BLaER1 treated with 17β-estradiol and CSF1 and Interleukin-3, amounts not matched to agents 10 nM and 100 nM (cell line): Measurements from ENCODE around the gene C1orf159.

ENCODE experiments used
- H3K27ac ChIP-seq, 11 experiments: shearing (Covaris generic); formaldehyde crosslinking; 2 replicates each; pipeline ENCODE4 v1.8.1; 2022
- H3K27me3 ChIP-seq, 11 experiments: shearing (Covaris generic); formaldehyde crosslinking; 2 replicates each; pipeline ENCODE4 v1.8.1; 2022
- H3K36me3 ChIP-seq, 11 experiments: shearing (Covaris generic); formaldehyde crosslinking; 2 replicates each; pipeline ENCODE4 v1.8.1; 2022
- H3K4me1 ChIP-seq, 10 experiments: shearing (Covaris generic); formaldehyde crosslinking; 2 replicates each; pipeline ENCODE4 v1.8.1; 2022
- H3K4me2 ChIP-seq, 11 experiments: shearing (Covaris generic); formaldehyde crosslinking; 2 replicates each; pipeline ENCODE4 v1.8.1; 2022
- H3K4me3 ChIP-seq, 10 experiments: shearing (Covaris generic); formaldehyde crosslinking; 2 replicates each; pipeline ENCODE4 v1.8.1; 2022
- H3K9ac ChIP-seq, 11 experiments: shearing (Covaris generic); formaldehyde crosslinking; 2 replicates each; pipeline ENCODE4 v1.8.1; 2022
- H3K9me3 ChIP-seq, 11 experiments: shearing (Covaris generic); formaldehyde crosslinking; replicated peaks in 1 of 11; 2 replicates each; pipeline ENCODE4 v1.8.1; 2022
- H4K20me1 ChIP-seq, 11 experiments: shearing (Covaris generic); formaldehyde crosslinking; 2 replicates each; pipeline ENCODE4 v1.8.1; 2022
- Cebpa-rat ChIP-seq, 11 experiments: shearing (Covaris generic); IDR thresholded peaks; 2 replicates each; pipeline ENCODE4 v1.8.1; 2022

The C1orf159 gene

DNA sequence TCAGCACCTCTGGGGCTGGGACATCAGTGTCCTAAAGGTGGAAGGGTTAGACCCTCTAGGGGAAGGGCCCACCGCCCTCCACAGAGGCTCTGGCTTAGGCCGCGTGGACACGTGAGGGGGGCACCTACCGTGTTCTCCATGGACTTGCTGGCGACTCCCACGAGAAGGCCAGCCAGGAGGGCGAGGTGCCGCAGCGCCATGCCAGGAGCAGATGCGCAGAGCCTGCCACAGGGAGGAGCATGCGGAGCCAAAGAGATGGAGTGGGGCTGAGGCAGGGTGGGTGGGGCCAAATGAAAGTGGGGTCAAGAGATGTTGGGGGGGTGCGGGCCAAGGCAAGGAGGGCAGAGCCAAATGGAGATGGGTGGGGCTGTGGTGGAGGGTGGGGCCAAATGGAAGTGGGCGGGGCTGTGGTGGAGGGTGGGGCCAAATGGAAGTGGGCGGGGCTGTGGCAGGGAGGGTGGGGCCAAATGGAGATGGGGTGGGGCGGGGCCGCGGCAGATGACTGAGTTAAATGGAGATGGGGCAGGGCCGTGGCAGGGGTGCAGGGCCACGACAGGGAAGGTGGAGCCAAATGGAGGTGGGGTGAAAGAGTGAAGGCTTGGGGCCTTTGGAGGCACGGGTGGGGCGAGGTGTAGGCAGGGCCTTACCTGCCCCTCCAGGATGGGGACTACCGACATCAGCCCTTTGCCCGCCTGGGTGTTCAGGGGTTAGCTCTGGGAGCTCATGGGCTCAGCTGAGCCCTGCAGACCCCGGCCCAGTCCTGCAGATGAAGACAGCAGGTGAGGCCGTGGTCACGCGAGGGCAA, 24.3 kb downstream of the C1orf159 start:
- Histone ChIP-seq H3K4me2 (peak overlapping the region; percentile 59 to 96 (median 88); a peak in 20 of 22 replicates), H3K9me3 (no peaks in the 10 kb centered on the region), H4K20me1 (peaks cover 0 to 68% (median 46%) of the 10 kb centered on the region in 11 experiments; a peak in 18 of 22 replicates), H3K36me3 (no peaks in the 10 kb centered on the region), H3K4me1 (peaks cover 39 to 75% (median 71%) of the 10 kb centered on the region in 10 experiments), H3K27me3 (peaks cover 0 to 15% (median 0%) of the 10 kb centered on the region in 11 experiments; a peak in 2 of 22 replicates), H3K9ac (peak overlapping the region in 3 of 11 experiments; percentile 46 to 65 (median 54); a peak in 4 of 22 replicates), H3K27ac (peak overlapping the region in 4 of 11 experiments; percentile 34 to 60 (median 44); a peak in 4 of 22 replicates), H3K4me3 (no peak overlapping the region)
- no peak for TF ChIP-seq Cebpa-rat (IDR thresholded peaks at IDR 0.05)

DNA sequence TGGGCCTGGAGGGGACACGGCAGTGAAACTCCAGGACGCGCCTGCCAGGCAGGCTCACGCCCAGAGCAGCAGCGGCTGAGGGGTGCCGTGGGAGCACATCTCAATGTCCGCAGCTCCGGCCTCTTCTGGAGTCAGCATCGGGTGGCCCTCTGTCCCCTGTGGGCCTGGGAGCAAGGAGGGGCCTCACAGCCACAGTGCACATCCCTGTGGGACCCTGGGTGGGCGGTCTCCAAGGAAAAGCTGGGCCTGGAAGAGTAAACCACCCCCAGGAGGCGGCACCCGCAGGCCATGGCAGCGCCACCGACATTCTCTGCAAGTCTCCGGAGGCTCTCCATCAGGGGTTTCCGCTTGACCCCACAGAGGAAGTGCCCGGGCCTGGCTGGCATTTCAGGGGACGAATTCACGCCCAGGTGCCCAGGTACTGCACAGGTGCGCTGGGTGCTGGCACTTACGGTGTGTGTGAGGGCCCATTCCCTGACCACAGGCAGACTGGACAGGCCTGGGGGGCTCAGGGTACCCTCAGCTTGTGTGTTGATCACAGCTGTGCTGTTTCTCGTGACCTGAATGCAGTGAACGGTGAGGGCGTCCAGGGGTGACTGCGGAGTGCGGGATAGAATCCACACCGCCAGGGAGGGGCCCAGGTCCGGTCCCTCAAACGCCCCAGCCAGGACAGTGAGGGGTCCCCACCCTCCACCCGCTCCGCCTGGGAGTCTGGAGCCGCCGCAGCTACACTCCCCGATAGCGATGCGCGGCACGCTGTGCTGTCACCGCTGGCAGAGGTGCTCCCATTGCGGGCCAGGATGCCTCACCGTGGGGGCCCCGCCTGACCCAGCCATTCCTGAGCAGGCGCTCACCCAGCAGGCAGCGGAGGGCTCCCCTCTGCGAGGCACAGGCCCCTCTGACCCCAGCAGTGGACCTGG, 25.2 kb downstream of the C1orf159 start:
- peaks cover 0 to 77% (median 49%) of the 10 kb centered on the region in 11 experiments; a peak in 18 of 22 replicates for H4K20me1 ChIP-seq
- peaks cover 47 to 83% (median 79%) of the 10 kb centered on the region in 10 experiments for H3K4me1 ChIP-seq
- TF ChIP-seq Cebpa-rat (IDR thresholded peaks at IDR 0.05): no peak
- peak overlapping the region; percentile 59 to 96 (median 86) for H3K4me2 ChIP-seq
- H3K36me3 ChIP-seq: no peaks in the 10 kb centered on the region
- peak overlapping the region in 5 of 11 experiments; percentile 5 to 60 (median 40); a peak in 8 of 22 replicates for H3K27ac ChIP-seq
- H3K4me3 ChIP-seq: peak overlapping the region in 3 of 10 experiments; percentile 22 to 47 (median 26); a peak in 4 of 20 replicates
- no peaks in the 10 kb centered on the region for H3K9me3 ChIP-seq
- peaks cover 0 to 21% (median 0%) of the 10 kb centered on the region in 11 experiments; a peak in 5 of 22 replicates for H3K27me3 ChIP-seq
- H3K9ac ChIP-seq: peak overlapping the region in 9 of 11 experiments; percentile 18 to 65 (median 36); a peak in 14 of 22 replicates

DNA sequence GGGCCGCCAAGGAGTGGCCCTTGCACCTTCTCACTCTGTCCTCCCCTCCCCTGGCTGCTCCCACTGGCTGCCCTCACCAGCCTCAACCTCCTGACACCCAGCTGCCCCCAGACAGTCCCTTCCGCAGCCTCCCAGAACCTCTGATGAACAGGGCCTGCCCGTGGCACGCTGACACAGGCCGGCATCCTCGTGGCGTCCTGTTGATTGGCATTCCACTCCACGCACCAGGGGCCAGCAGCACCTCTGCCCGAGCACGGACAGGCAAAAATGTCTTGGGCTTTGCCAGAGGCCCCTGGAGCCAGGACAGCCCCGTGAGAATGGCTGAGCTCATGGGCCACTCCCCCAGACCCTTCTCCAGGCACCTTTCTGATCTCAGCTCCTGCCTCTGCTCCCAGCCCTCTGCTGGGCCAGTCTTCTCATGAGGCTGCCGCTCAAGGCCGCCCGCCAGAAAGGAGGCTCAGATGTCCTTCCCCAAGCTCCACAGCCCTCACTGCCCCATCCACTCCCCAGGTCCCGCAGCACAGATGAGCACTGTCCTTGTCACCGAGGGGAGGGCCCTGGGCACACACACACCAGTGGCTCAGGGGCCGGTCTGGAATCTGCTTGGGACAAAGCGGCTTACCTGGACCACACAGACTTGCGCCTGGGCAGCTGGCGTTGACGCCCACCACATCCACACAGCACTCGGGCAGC, 26.0 kb downstream of the C1orf159 start:
- Histone ChIP-seq H3K27me3 (peaks cover 0 to 23% (median 0%) of the 10 kb centered on the region in 11 experiments; a peak in 5 of 22 replicates), H3K27ac (peak overlapping the region in 4 of 11 experiments; percentile 34 to 60 (median 47); a peak in 8 of 22 replicates), H3K4me1 (peaks cover 50 to 91% (median 88%) of the 10 kb centered on the region in 10 experiments), H3K4me2 (peak overlapping the region; percentile 59 to 96 (median 86)), H3K4me3 (peak overlapping the region in 3 of 10 experiments; percentile 22 to 47 (median 26); a peak in 3 of 20 replicates), H3K9me3 (no peaks in the 10 kb centered on the region), H3K36me3 (no peaks in the 10 kb centered on the region), H3K9ac (peak overlapping the region in 9 of 11 experiments; percentile 18 to 65 (median 36); a peak in 13 of 22 replicates), H4K20me1 (peaks cover 0 to 85% (median 49%) of the 10 kb centered on the region in 11 experiments; a peak in 18 of 22 replicates)
- no peak for TF ChIP-seq Cebpa-rat (IDR thresholded peaks at IDR 0.05)

GRCh38 chr1:1088801-1089680, 26.8 kb downstream of the C1orf159 start:
- Histone ChIP-seq H3K4me3 (peak overlapping the region in 2 of 10 experiments; percentile 22 to 47; a peak in 3 of 20 replicates), H3K27ac (peak overlapping the region in 3 of 11 experiments; percentile 17 to 60 (median 54); a peak in 3 of 22 replicates), H4K20me1 (peaks cover 0 to 87% (median 46%) of the 10 kb centered on the region in 11 experiments; a peak in 18 of 22 replicates), H3K4me2 (peak overlapping the region in 10 of 11 experiments; percentile 59 to 96 (median 87); a peak in 19 of 22 replicates), H3K27me3 (peaks cover 0 to 23% (median 0%) of the 10 kb centered on the region in 11 experiments; a peak in 5 of 22 replicates), H3K4me1 (peaks cover 50 to 95% (median 88%) of the 10 kb centered on the region in 10 experiments), H3K9me3 (no peaks in the 10 kb centered on the region), H3K36me3 (peaks cover 0 to under 1% (median 0%) of the 10 kb centered on the region in 11 experiments; a peak in 1 of 22 replicates), H3K9ac (peak overlapping the region in 5 of 11 experiments; percentile 30 to 65 (median 54); a peak in 8 of 22 replicates)
- TF ChIP-seq Cebpa-rat (IDR thresholded peaks at IDR 0.05): no peak

- H4K20me1 ChIP-seq: peaks cover 0 to 86% (median 39%) of the 10 kb centered on the region in 11 experiments; a peak in 18 of 22 replicates
Observed at GRCh38 chr1:1088029-1088800, 27.7 kb downstream of the C1orf159 start.

GRCh38 chr1:1087351-1088028, 28.4 kb downstream of the C1orf159 start:
- peak overlapping the region in 2 of 10 experiments; percentile 0 to 42; a peak in 3 of 20 replicates for H3K4me3 ChIP-seq
- peaks cover 0 to 12% (median 0%) of the 10 kb centered on the region in 11 experiments; a peak in 4 of 22 replicates for H3K36me3 ChIP-seq
- H3K27me3 ChIP-seq: peaks cover 0 to 23% (median 0%) of the 10 kb centered on the region in 11 experiments; a peak in 5 of 22 replicates
- peak overlapping the region in 5 of 11 experiments; percentile 9 to 67 (median 62); a peak in 8 of 22 replicates for H3K9ac ChIP-seq
- TF ChIP-seq Cebpa-rat (IDR thresholded peaks at IDR 0.05): no peak
- H4K20me1 ChIP-seq: peaks cover 0 to 86% (median 34%) of the 10 kb centered on the region in 11 experiments; a peak in 18 of 22 replicates
- no peaks in the 10 kb centered on the region for H3K9me3 ChIP-seq
- peak overlapping the region; percentile 31 to 95 (median 79) for H3K4me2 ChIP-seq
- H3K4me1 ChIP-seq: peaks cover 41 to 95% (median 81%) of the 10 kb centered on the region in 10 experiments
- H3K27ac ChIP-seq: peak overlapping the region in 4 of 11 experiments; percentile 56 to 68 (median 61); a peak in 8 of 22 replicates

More at GRCh38 chr1:1088029-1088800, 27.7 kb downstream of the C1orf159 start:
- Histone ChIP-seq H3K27me3 (peaks cover 0 to 23% (median 0%) of the 10 kb centered on the region in 11 experiments; a peak in 5 of 22 replicates), H3K36me3 (peaks cover 0 to 7% (median 0%) of the 10 kb centered on the region in 11 experiments; a peak in 2 of 22 replicates), H3K9me3 (no peaks in the 10 kb centered on the region), H3K4me3 (no peak overlapping the region), H3K4me2 (peak overlapping the region in 9 of 11 experiments; percentile 85 to 96 (median 93); a peak in 17 of 22 replicates), H3K27ac (peak overlapping the region in 4 of 11 experiments; percentile 56 to 68 (median 61); a peak in 4 of 22 replicates), H3K9ac (peak overlapping the region in 4 of 11 experiments; percentile 39 to 67 (median 64); a peak in 3 of 22 replicates), H3K4me1 (peaks cover 47 to 95% (median 81%) of the 10 kb centered on the region in 10 experiments)
- TF ChIP-seq Cebpa-rat (IDR thresholded peaks at IDR 0.05): no peak
